Endothelial cell of umbilical vein (primary cell): ENCODE results near the gene DYNC2H1. TPM values are rescaled to one million over a fixed set of nuclear protein-coding genes. Genes with fewer than 3 reads are reported as not detected.

Source experiments
- BruUV-seq: library from RNA; stranded (reverse); fragments of 400-500 nt; replicated peaks from 2 replicates; lab custom pipeline; 2021; lab: Mats Ljungman, UMichigan
- CTCF ChIA-PET: fragments of 300-600, 350-600 bp; sonication (Branson Sonifier 250); formaldehyde crosslinking; loops from one replicate; lab custom pipeline; 2021; ENCODE audit warnings: antibody characterized with exemption, inconsistent platforms; lab: Charles Lee
- POLR2A ChIA-PET: fragments of 300-600, 350-600 bp; sonication (Branson Sonifier 250); formaldehyde crosslinking; loops from one replicate; lab custom pipeline; 2021; ENCODE audit warnings: antibody characterized with exemption, inconsistent platforms; lab: Charles Lee
- DNase-seq: peaks from one replicate; pipeline ENCODE4 v3.0.0-alpha.2; 2011; ENCODE audit warnings: low read depth, low spot score
- FAIRE-seq: peaks from 2 replicates; lab custom pipeline; 2011; peaks lifted over from hg19 to GRCh38; lab: Jason Lieb, UNC
- H2AFZ ChIP-seq: 2 replicates; pipeline ENCODE4 v1.6.0; 2012; ENCODE audit warnings: low read depth, low read length, control low read depth, inconsistent platforms
- H3K27ac ChIP-seq: 2 replicates; pipeline ENCODE4 v1.5.1; 2011; ENCODE audit warnings: low read depth, mild to moderate bottlenecking, control low read depth, low read length, moderate library complexity; ENCODE audit not compliant: insufficient read depth
- H3K27me3 ChIP-seq, 2 experiments: 2 replicates each; pipeline versions ENCODE4 v1.6.0 to v1.6.1; 2011; ENCODE audit warnings: low read length in 2 of 2, mixed read lengths in 1 of 2; ENCODE audit not compliant: control insufficient read depth in 2 of 2, insufficient read depth in 2 of 2
- H3K36me3 ChIP-seq, 2 experiments: 2 replicates in 1 of 2; 3 replicates in 1 of 2; pipeline ENCODE4 v1.5.1; 2011; ENCODE audit warnings: low read length in 2 of 2, mild to moderate bottlenecking in 1 of 2, moderate library complexity in 1 of 2; ENCODE audit not compliant: control insufficient read depth in 2 of 2, insufficient read depth in 2 of 2; ENCODE audit errors: extremely low read depth in 1 of 2
- H3K4me1 ChIP-seq: 3 replicates; pipeline ENCODE4 v1.5.1; 2011; ENCODE audit warnings: mild to moderate bottlenecking, low read length; ENCODE audit not compliant: control insufficient read depth, insufficient read depth; ENCODE audit errors: extremely low read depth
- H3K4me2 ChIP-seq: 2 replicates; pipeline ENCODE4 v1.6.1; 2011; ENCODE audit warnings: low read length, control low read depth, mixed read lengths; ENCODE audit not compliant: insufficient read depth
- H3K4me3 ChIP-seq, 3 experiments: fragments of 200-600 bp in 1 of 3; sonication (generic), shearing (Covaris generic) in 1 of 3; replicated peaks in 1 of 3; 2 replicates each; pipeline ENCODE4 v1.5.1; 2011 to 2016; ENCODE audit warnings: control low read depth in 3 of 3, low read length in 3 of 3, mild to moderate bottlenecking in 2 of 3, inconsistent platforms in 1 of 3, low read depth in 1 of 3, moderate library complexity in 1 of 3; ENCODE audit not compliant: insufficient read depth in 1 of 3
- H3K79me2 ChIP-seq: 2 replicates; pipeline ENCODE4 v1.6.0; 2012; ENCODE audit warnings: low read length, inconsistent platforms; ENCODE audit not compliant: control insufficient read depth, insufficient read depth
- H3K9ac ChIP-seq: replicated peaks from 2 replicates; pipeline ENCODE3; 2011; ENCODE audit warnings: low read length, control low read depth; ENCODE audit not compliant: insufficient read depth; ENCODE audit errors: extremely low read depth
- H3K9me1 ChIP-seq: replicated peaks from 3 replicates; pipeline ENCODE4 v1.6.0; 2011; ENCODE audit warnings: mild to moderate bottlenecking, low read length; ENCODE audit not compliant: control insufficient read depth, insufficient read depth; ENCODE audit errors: extremely low read depth
- H3K9me3 ChIP-seq: replicated peaks from 2 replicates; pipeline ENCODE4 v1.5.1; 2012; ENCODE audit warnings: low read length, inconsistent platforms; ENCODE audit not compliant: control insufficient read depth, insufficient read depth
- H4K20me1 ChIP-seq: replicated peaks from 2 replicates; pipeline ENCODE3; 2011; ENCODE audit warnings: mild to moderate bottlenecking, low read length; ENCODE audit not compliant: control insufficient read depth, insufficient read depth; ENCODE audit errors: extremely low read depth
- EZH2 ChIP-seq: IDR thresholded peaks from 2 replicates; pipeline ENCODE4 v1.6.1; 2012; ENCODE audit warnings: borderline replicate concordance, low read depth, mild to moderate bottlenecking, moderate library complexity, low read length, inconsistent platforms; ENCODE audit not compliant: severe bottlenecking
- FOS ChIP-seq: IDR thresholded peaks from 2 replicates; pipeline ENCODE4 v1.6.1; 2011; ENCODE audit warnings: mild to moderate bottlenecking, low read length, moderate library complexity, borderline replicate concordance; ENCODE audit not compliant: insufficient read depth
- GATA2 ChIP-seq: IDR thresholded peaks from 2 replicates; pipeline ENCODE4 v1.7.0; 2011; ENCODE audit warnings: low read depth, mild to moderate bottlenecking, moderate library complexity, mixed read lengths, low read length; ENCODE audit not compliant: insufficient read length, insufficient read depth
- JUN ChIP-seq: IDR thresholded peaks from 2 replicates; pipeline ENCODE4 v1.6.1; 2011; ENCODE audit warnings: borderline replicate concordance, low read depth; ENCODE audit not compliant: insufficient read length, insufficient read depth
- POLR2A ChIP-seq: IDR thresholded peaks from 2 replicates; pipeline ENCODE4 v1.6.1; 2012; ENCODE audit warnings: low read depth, mild to moderate bottlenecking, control low read depth, low read length
- POLR2AphosphoS5 ChIP-seq: IDR thresholded peaks from 2 replicates; pipeline ENCODE4 v1.6.1; 2012; ENCODE audit warnings: low read depth, mild to moderate bottlenecking, control low read depth, low read length, moderate library complexity; ENCODE audit not compliant: insufficient read depth
- dilution Hi-C: fragments of 300-500 bp; cut with MboI; formaldehyde crosslinking; loops from one replicate; pipeline ENCODE4 v1.15.0; 2019; ENCODE audit warnings: low sequenced_read_pairs; ENCODE audit not compliant: extremely low pct_ligation_motif_present
- intact Hi-C: fragments of 100-400 bp; cut with micrococcal nuclease; formaldehyde crosslinking; loops from one replicate; pipeline ENCODE4 v1.10.0; 2022
- polyA plus RNA-seq, 4 experiments: library from polyadenylated mRNA; depleted of rRNA in 3 of 4; stranded (reverse) in 3 of 4; unstranded in 1 of 4; fragments of >200 nt; gene quantifications; 2 replicates each; pipeline versions ENCODE4 v1.2.1 to v1.2.3, GENCODE V29; 2011 to 2012; ENCODE audit warnings: missing spikeins in 1 of 4
- total RNA-seq: library from RNA; stranded (reverse); gene quantifications from 2 replicates; pipeline ENCODE4 v1.2.3, GENCODE V29; 2021
- TF ChIP-seq, protein P1 (sequence below): IDR thresholded peaks from 2 replicates; pipeline ENCODE4 v1.6.1; 2011; ENCODE audit not compliant: insufficient read depth, insufficient read length

The DYNC2H1 gene
- total and polyA plus RNA-seq, 2 donors (not counting 3 experiments of a cell fraction or from before 2014, with no cell fraction given): 1.9 to 4.2 TPM

DNA sequence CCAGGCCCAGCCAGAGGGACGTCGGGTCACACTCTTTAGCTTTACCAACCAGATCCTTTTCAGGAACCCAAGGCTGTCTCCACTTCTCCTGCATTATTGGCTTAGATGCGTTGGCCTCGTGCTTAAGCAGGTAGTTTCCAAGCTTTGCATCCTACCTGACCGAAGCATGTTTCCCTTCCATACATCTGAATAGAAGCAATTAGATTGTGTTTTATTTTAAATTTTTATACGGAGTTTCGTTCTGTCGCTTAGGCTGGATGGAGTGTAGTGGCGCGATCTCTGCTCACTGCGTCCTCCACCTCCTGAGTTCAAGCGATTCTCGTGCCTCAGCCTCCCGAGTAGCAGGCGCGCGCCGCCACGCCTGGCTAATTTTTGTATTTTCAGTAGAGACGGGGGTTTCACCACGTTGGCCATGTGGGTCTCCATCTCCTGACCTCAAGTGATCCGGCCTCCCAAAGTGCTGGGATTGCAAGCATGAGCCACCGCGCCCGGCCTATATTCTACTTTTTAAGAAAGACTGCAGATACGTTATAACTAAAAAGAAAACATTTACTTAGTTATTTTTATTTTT is 677 bp downstream of the DYNC2H1 start:
- intact Hi-C loops (loop anchor here (1.0 to 10.0 kb wide), 4 partner anchors 18 to 1045 kb away; partner anchors contain the start of gene DCUN1D5), dilution Hi-C loops (no loop called here)

DNA sequence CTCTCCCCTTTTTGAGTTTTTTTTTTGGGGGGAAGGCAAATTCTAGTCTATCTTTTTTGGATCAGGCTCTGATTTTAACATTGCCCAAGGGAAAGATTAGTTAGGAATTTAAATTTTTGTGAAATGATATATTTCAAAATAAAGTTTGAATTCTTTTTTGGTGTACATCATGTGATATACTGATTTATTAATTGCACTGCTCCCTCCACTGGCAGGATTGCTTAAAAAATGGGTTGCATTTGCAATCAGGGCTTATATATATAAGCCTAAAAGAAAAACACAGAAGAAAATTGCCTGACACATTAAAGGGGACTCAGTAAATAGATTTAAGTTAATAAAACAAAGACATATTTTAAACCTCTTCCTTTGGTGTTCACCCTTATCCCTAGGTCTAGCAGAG is 1.2 kb downstream of the DYNC2H1 start:
- Histone ChIP-seq H4K20me1 (peaks cover 2% of the 10 kb centered on the region), H3K9me1 (no peaks in the 10 kb centered on the region), H3K9ac (no peak overlapping the region), H2AFZ (no peak overlapping the region), H3K4me2 (no peak overlapping the region), H3K9me3 (no peaks in the 10 kb centered on the region), H3K79me2 (no peaks in the 10 kb centered on the region), H3K4me1 (peaks cover 14% of the 10 kb centered on the region), H3K4me3 (peak overlapping the region in 1 of 3 experiments; percentile 71), H3K36me3 (no peaks in the 10 kb centered on the region), H3K27ac (no peak overlapping the region), H3K27me3 (peaks cover 4 to 10% of the 10 kb centered on the region in 2 experiments)
- no TSS peak for BruUV-seq
- dilution Hi-C loops: no loop called here
- no peak for TF ChIP-seq JUN
- TF ChIP-seq, protein P1, sequence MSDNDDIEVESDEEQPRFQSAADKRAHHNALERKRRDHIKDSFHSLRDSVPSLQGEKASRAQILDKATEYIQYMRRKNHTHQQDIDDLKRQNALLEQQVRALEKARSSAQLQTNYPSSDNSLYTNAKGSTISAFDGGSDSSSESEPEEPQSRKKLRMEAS: no peak
- FAIRE-seq (no peak), DNase-seq (peak; percentile 21)
- POLR2A ChIA-PET: no interaction called here
- CTCF ChIA-PET: interaction anchor here (1.5 kb wide), 1 partner anchor 196 kb away, joined by 9 read pairs; no protein-coding TSS in a partner anchor
- intact Hi-C loops: no loop called here

More for the DNA sequence above, 677 bp downstream of the DYNC2H1 start:
- FAIRE-seq (peak; percentile 99), DNase-seq (no peak)
- Histone ChIP-seq H3K36me3 (no peaks in the 10 kb centered on the region), H3K4me2 (peak overlapping the region; percentile 80), H4K20me1 (peaks cover 2% of the 10 kb centered on the region), H3K27ac (no peak overlapping the region), H3K79me2 (no peaks in the 10 kb centered on the region), H3K9me3 (no peaks in the 10 kb centered on the region), H3K9me1 (no peaks in the 10 kb centered on the region), H2AFZ (peak overlapping the region; percentile 92), H3K27me3 (peaks cover 4 to 13% of the 10 kb centered on the region in 2 experiments), H3K4me3 (peak overlapping the region; percentile 21 to 73 (median 71)), H3K4me1 (peaks cover 9% of the 10 kb centered on the region), H3K9ac (peak overlapping the region; percentile 46)
- TF ChIP-seq, protein P1: no peak
- TF ChIP-seq GATA2 (no peak), POLR2A (no peak), JUN (no peak), EZH2 (no peak), POLR2AphosphoS5 (no peak), FOS (no peak)
- BruUV-seq: no TSS peak
- POLR2A ChIA-PET: interaction anchor here (1.3 kb wide), 1 partner anchor 18 kb away, joined by 9 read pairs; the partner anchor contains the start of gene DCUN1D5
- CTCF ChIA-PET: interaction anchor here (0.6 to 1.5 kb wide), 22 partner anchors 8 to 573 kb away, joined by 3 to 13 read pairs (median 4); partner anchors contain the start of gene DCUN1D5
